HEK293 (cell line): ENCODE data around the gene SLC25A36.
A peak's percentile ranks its signal among the peaks of the same experiment; 100 is the strongest.

ENCODE experiments used
- HOXC10 ChIP-seq: sonication (generic); formaldehyde crosslinking; IDR thresholded peaks from 2 replicates; pipeline ENCODE4 v1.8.1; 2023; ENCODE audit warnings: mild to moderate bottlenecking, missing genetic modification reagents
- IKZF3 ChIP-seq: fragments of 450-650 bp; IDR thresholded peaks from 2 replicates; pipeline ENCODE4 v1.5.0; 2018; ENCODE audit warnings: missing biosample characterization, mild to moderate bottlenecking, missing genetic modification characterization, moderate library complexity
- KLF16 ChIP-seq: fragments of 450-650 bp; formaldehyde crosslinking; IDR thresholded peaks from 2 replicates; pipeline ENCODE4 v1.5.1; 2017; ENCODE audit warnings: missing biosample characterization, missing genetic modification characterization
- KLF9 ChIP-seq: fragments of 450-650 bp; formaldehyde crosslinking; IDR thresholded peaks from 2 replicates; pipeline ENCODE4 v1.5.1; 2016; ENCODE audit warnings: missing biosample characterization, missing genetic modification characterization, low read depth
- PRDM1 ChIP-seq: fragments of 450-650 bp; formaldehyde crosslinking; IDR thresholded peaks from 2 replicates; pipeline ENCODE4; 2016; ENCODE audit warnings: missing biosample characterization, missing genetic modification characterization
- YY2 ChIP-seq: fragments of 450-650 bp; formaldehyde crosslinking; IDR thresholded peaks from 2 replicates; pipeline ENCODE4 v1.5.1; 2016; ENCODE audit warnings: missing biosample characterization, missing genetic modification characterization
- ZIC2 ChIP-seq: fragments of 450-650 bp; formaldehyde crosslinking; IDR thresholded peaks from 2 replicates; pipeline ENCODE4 v1.5.1; 2016; ENCODE audit warnings: missing biosample characterization, missing genetic modification characterization
- ZNF112 ChIP-seq: fragments of 450-650 bp; formaldehyde crosslinking; IDR thresholded peaks from 2 replicates; pipeline ENCODE4 v1.5.0; 2017; ENCODE audit warnings: missing biosample characterization, missing genetic modification characterization
- ZNF174 ChIP-seq: fragments of 450-650 bp; formaldehyde crosslinking; IDR thresholded peaks from 2 replicates; pipeline ENCODE4 v1.5.0; 2017; ENCODE audit warnings: missing biosample characterization, mild to moderate bottlenecking, missing genetic modification characterization
- ZNF19 ChIP-seq: fragments of 450-650 bp; formaldehyde crosslinking; IDR thresholded peaks from 2 replicates; pipeline ENCODE4; 2016; ENCODE audit warnings: missing biosample characterization, missing genetic modification characterization, low read depth
- ZNF248 ChIP-seq: fragments of 450-650 bp; formaldehyde crosslinking; IDR thresholded peaks from 2 replicates; pipeline ENCODE4 v1.5.1; 2017; ENCODE audit warnings: missing biosample characterization, missing genetic modification characterization
- ZNF274 ChIP-seq, 2 experiments: fragments of 200-500 bp in 1 of 2; fragments of 450-650 bp in 1 of 2; sonication (Bioruptor generic) in 1 of 2; formaldehyde crosslinking in 1 of 2; IDR thresholded peaks; 2 replicates each; pipeline versions ENCODE4 v1.5.1 to v1.6.1; 2014 to 2016; ENCODE audit warnings: borderline replicate concordance in 1 of 2, inconsistent platforms in 1 of 2, low read length in 1 of 2, missing biosample characterization in 1 of 2, missing genetic modification characterization in 1 of 2
- ZNF280D ChIP-seq: fragments of 450-650 bp; formaldehyde crosslinking; IDR thresholded peaks from 2 replicates; pipeline ENCODE4 v1.5.1; 2016; ENCODE audit warnings: missing biosample characterization, missing genetic modification characterization
- ZNF292 ChIP-seq: fragments of 450-650 bp; formaldehyde crosslinking; IDR thresholded peaks from 2 replicates; pipeline ENCODE4 v1.5.1; 2016; ENCODE audit warnings: low read depth, missing biosample characterization, missing genetic modification characterization, borderline replicate concordance
- ZNF311 ChIP-seq: fragments of 450-650 bp; formaldehyde crosslinking; IDR thresholded peaks from 2 replicates; pipeline ENCODE4 v1.5.1; 2017; ENCODE audit warnings: missing biosample characterization, missing genetic modification characterization, borderline replicate concordance
- ZNF366 ChIP-seq: fragments of 450-650 bp; formaldehyde crosslinking; conservative IDR thresholded peaks from 2 replicates; pipeline ENCODE4 v1.5.1; 2016; ENCODE audit warnings: missing biosample characterization, missing genetic modification characterization
- ZNF585B ChIP-seq: fragments of 450-650 bp; formaldehyde crosslinking; IDR thresholded peaks from 2 replicates; pipeline ENCODE4 v1.5.1; 2016; ENCODE audit warnings: missing biosample characterization, missing genetic modification characterization
- ZNF600 ChIP-seq: fragments of 450-650 bp; formaldehyde crosslinking; IDR thresholded peaks from 2 replicates; pipeline ENCODE4 v1.5.1; 2016; ENCODE audit warnings: missing biosample characterization, missing genetic modification characterization
- ZNF654 ChIP-seq: fragments of 450-650 bp; formaldehyde crosslinking; IDR thresholded peaks from 2 replicates; pipeline ENCODE4 v1.5.1; 2016; ENCODE audit warnings: low read depth, missing biosample characterization, missing genetic modification characterization
- ZNF677 ChIP-seq: fragments of 450-650 bp; IDR thresholded peaks from 2 replicates; pipeline ENCODE4 v1.5.0; 2018; ENCODE audit warnings: missing biosample characterization, mild to moderate bottlenecking, missing genetic modification characterization, moderate library complexity
- ZNF777 ChIP-seq: fragments of 450-650 bp; formaldehyde crosslinking; IDR thresholded peaks from 2 replicates; pipeline ENCODE4 v1.5.1; 2017; ENCODE audit warnings: missing biosample characterization, missing genetic modification characterization, borderline replicate concordance
- TF ChIP-seq, protein P1 (sequence below): fragments of 450-650 bp; formaldehyde crosslinking; IDR thresholded peaks from 2 replicates; pipeline ENCODE4 v1.5.1; 2016; ENCODE audit warnings: missing biosample characterization, missing genetic modification characterization
- TF ChIP-seq, protein P2 (sequence below): fragments of 450-650 bp; formaldehyde crosslinking; IDR thresholded peaks from 2 replicates; pipeline ENCODE4 v1.5.1; 2016; ENCODE audit warnings: missing biosample characterization, missing genetic modification characterization
- TF ChIP-seq, protein P3 (sequence below): fragments of 450-650 bp; IDR thresholded peaks from 2 replicates; pipeline ENCODE4 v1.5.1; 2018; ENCODE audit warnings: missing biosample characterization, mild to moderate bottlenecking, missing genetic modification characterization
- TF ChIP-seq, protein P4 (sequence below): fragments of 450-650 bp; formaldehyde crosslinking; IDR thresholded peaks from 2 replicates; pipeline ENCODE4 v1.5.1; 2016; ENCODE audit warnings: missing biosample characterization, missing genetic modification characterization
- TF ChIP-seq, protein P5 (sequence below): IDR thresholded peaks from 2 replicates; pipeline ENCODE4 v1.6.1; 2011; ENCODE audit warnings: mild to moderate bottlenecking, low read depth, low read length, borderline replicate concordance
- TF ChIP-seq, protein P6 (sequence below): fragments of 450-650 bp; formaldehyde crosslinking; IDR thresholded peaks from 2 replicates; pipeline ENCODE4 v1.5.1; 2017; ENCODE audit warnings: missing biosample characterization, missing genetic modification characterization

SLC25A36 gene

DNA sequence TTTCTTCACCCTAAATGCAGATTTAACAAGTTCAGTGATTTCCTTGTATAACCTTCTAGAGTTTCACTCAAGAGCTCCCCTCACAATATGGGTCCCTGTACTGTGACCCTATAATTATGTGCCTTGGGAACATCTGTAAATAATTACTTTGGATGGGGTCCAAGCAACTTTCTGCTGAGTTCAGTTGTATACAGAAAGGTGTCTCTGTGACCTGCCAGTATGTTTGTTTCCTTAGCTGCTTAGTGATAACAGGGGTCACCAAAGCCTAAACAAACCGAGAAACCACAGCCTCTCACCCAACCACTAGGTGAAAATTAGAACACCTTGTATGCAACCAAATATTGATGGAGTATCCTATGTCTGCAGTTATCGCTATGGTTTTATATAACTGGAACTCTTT is 29.8 kb upstream of the SLC25A36 start (continued):
- TF ChIP-seq, protein P1, sequence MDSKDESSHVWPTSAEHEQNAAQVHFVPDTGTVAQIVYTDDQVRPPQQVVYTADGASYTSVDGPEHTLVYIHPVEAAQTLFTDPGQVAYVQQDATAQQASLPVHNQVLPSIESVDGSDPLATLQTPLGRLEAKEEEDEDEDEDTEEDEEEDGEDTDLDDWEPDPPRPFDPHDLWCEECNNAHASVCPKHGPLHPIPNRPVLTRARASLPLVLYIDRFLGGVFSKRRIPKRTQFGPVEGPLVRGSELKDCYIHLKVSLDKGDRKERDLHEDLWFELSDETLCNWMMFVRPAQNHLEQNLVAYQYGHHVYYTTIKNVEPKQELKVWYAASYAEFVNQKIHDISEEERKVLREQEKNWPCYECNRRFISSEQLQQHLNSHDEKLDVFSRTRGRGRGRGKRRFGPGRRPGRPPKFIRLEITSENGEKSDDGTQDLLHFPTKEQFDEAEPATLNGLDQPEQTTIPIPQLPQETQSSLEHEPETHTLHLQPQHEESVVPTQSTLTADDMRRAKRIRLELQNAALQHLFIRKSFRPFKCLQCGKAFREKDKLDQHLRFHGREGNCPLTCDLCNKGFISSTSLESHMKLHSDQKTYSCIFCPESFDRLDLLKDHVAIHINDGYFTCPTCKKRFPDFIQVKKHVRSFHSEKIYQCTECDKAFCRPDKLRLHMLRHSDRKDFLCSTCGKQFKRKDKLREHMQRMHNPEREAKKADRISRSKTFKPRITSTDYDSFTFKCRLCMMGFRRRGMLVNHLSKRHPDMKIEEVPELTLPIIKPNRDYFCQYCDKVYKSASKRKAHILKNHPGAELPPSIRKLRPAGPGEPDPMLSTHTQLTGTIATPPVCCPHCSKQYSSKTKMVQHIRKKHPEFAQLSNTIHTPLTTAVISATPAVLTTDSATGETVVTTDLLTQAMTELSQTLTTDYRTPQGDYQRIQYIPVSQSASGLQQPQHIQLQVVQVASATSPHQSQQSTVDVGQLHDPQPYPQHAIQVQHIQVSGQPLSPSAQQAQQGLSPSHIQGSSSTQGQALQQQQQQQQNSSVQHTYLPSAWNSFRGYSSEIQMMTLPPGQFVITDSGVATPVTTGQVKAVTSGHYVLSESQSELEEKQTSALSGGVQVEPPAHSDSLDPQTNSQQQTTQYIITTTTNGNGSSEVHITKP (tag by site-specific recombination) = peak; percentile 33
- no peak for TF ChIP-seq ZNF654
- TF ChIP-seq, protein P2, sequence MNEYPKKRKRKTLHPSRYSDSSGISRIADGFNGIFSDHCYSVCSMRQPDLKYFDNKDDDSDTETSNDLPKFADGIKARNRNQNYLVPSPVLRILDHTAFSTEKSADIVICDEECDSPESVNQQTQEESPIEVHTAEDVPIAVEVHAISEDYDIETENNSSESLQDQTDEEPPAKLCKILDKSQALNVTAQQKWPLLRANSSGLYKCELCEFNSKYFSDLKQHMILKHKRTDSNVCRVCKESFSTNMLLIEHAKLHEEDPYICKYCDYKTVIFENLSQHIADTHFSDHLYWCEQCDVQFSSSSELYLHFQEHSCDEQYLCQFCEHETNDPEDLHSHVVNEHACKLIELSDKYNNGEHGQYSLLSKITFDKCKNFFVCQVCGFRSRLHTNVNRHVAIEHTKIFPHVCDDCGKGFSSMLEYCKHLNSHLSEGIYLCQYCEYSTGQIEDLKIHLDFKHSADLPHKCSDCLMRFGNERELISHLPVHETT (tag by site-specific recombination) = no peak
- TF ChIP-seq ZNF274 (IDR thresholded peaks at IDR 0.05; ENCODE audit: low read length) = no peak
- no peak for TF ChIP-seq ZNF274 (tag by site-specific recombination; IDR thresholded peaks at IDR 0.05; ENCODE audit: borderline replicate concordance)
- TF ChIP-seq IKZF3 (tag by site-specific recombination) = peak; percentile 89
- TF ChIP-seq HOXC10 = no peak
- no peak for TF ChIP-seq ZNF600 (tag by site-specific recombination)
- TF ChIP-seq ZNF366 = peak; percentile 58; the same call in 1 of the 2 replicates
- no peak for TF ChIP-seq KLF16 (tag by site-specific recombination)
- no peak for TF ChIP-seq ZNF777
- TF ChIP-seq ZNF174 (tag by site-specific recombination) = no peak
- TF ChIP-seq ZNF112 (tag by site-specific recombination) = no peak
- no peak for TF ChIP-seq ZNF677 (tag by site-specific recombination)
- TF ChIP-seq, protein P3, sequence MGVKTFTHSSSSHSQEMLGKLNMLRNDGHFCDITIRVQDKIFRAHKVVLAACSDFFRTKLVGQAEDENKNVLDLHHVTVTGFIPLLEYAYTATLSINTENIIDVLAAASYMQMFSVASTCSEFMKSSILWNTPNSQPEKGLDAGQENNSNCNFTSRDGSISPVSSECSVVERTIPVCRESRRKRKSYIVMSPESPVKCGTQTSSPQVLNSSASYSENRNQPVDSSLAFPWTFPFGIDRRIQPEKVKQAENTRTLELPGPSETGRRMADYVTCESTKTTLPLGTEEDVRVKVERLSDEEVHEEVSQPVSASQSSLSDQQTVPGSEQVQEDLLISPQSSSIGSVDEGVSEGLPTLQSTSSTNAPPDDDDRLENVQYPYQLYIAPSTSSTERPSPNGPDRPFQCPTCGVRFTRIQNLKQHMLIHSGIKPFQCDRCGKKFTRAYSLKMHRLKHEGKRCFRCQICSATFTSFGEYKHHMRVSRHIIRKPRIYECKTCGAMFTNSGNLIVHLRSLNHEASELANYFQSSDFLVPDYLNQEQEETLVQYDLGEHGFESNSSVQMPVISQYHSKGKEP (tag by site-specific recombination) = peak; percentile 60; the same call in 1 of the 2 replicates
- no peak for TF ChIP-seq ZNF585B (tag by site-specific recombination)
- no peak for TF ChIP-seq KLF9 (tag by site-specific recombination)
- TF ChIP-seq, protein P4, sequence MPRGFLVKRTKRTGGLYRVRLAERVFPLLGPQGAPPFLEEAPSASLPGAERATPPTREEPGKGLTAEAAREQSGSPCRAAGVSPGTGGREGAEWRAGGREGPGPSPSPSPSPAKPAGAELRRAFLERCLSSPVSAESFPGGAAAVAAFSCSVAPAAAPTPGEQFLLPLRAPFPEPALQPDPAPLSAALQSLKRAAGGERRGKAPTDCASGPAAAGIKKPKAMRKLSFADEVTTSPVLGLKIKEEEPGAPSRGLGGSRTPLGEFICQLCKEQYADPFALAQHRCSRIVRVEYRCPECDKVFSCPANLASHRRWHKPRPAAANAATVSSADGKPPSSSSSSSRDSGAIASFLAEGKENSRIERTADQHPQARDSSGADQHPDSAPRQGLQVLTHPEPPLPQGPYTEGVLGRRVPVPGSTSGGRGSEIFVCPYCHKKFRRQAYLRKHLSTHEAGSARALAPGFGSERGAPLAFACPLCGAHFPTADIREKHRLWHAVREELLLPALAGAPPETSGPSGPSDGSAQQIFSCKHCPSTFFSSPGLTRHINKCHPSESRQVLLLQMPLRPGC = no peak
- peak; percentile 55 for TF ChIP-seq ZIC2
- TF ChIP-seq ZNF280D = no peak
- TF ChIP-seq PRDM1 (tag by site-specific recombination) = no peak
- TF ChIP-seq, protein P5, sequence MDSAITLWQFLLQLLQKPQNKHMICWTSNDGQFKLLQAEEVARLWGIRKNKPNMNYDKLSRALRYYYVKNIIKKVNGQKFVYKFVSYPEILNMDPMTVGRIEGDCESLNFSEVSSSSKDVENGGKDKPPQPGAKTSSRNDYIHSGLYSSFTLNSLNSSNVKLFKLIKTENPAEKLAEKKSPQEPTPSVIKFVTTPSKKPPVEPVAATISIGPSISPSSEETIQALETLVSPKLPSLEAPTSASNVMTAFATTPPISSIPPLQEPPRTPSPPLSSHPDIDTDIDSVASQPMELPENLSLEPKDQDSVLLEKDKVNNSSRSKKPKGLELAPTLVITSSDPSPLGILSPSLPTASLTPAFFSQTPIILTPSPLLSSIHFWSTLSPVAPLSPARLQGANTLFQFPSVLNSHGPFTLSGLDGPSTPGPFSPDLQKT = no peak
- TF ChIP-seq, protein P6, sequence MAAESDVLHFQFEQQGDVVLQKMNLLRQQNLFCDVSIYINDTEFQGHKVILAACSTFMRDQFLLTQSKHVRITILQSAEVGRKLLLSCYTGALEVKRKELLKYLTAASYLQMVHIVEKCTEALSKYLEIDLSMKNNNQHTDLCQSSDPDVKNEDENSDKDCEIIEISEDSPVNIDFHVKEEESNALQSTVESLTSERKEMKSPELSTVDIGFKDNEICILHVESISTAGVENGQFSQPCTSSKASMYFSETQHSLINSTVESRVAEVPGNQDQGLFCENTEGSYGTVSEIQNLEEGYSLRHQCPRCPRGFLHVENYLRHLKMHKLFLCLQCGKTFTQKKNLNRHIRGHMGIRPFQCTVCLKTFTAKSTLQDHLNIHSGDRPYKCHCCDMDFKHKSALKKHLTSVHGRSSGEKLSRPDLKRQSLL (tag by site-specific recombination) = no peak
- TF ChIP-seq YY2 = no peak
- no peak for TF ChIP-seq ZNF311 (tag by site-specific recombination)
- TF ChIP-seq ZNF248 (tag by site-specific recombination) = no peak
- TF ChIP-seq ZNF292 (tag by site-specific recombination) = no peak
- TF ChIP-seq ZNF19 (tag by site-specific recombination) = no peak
